GM18508 (cell line): Measurements from ENCODE around the gene GFPT2.

Experiments
- ATAC-seq: cut with Tn5 transposase; IDR thresholded peaks from one replicate; pipeline ENCODE4 v1.9.1; 2021; ENCODE audit warnings: moderate number of reproducible peaks; ENCODE audit not compliant: insufficient read depth, unreplicated experiment

GFPT2 gene

DNA sequence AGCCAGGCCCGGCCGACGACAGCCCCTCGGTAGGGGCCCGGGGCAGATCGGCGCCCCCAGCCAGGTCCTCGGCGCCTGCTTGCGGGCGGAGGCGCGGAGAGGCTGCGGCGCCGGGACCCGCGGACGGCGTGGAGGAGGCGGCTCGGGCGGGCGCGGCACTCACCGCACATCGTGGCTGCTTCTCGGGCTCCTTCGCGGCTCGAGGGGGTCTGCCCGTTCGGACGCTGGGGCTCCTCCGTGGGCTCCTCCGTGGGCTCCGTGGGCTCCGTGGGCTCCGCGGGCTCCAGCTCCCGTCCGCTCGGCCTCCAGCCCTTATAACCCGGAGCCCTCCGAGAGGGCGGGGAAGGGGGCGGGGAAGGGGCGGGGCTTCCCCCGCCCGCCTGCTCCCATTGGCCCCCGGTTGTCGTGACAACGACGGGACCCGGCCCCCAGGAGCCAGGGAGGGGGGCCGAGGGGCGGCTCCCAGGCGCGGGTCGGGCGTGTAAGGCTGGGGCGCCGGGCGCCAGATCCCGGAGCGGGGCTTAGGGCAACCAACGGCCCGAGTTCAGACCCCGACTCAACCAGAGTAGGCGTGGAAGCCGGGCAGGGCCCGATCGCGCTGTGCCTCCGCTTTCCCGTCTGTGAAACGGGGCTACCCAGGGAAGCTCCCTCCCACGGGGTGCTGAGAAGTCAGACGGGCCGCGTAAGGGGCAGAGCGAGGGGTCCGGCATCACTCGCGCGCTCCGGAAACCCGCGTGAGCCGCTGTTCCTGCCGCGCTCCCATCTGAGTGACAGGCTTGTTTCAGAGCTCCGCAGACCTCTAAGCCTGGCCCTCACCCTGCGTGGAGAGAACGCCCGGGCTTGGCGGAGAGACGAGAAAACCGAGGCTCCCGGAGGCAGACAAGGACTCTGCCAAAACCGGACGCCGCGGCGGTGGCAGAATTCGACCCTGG is at the start of gene GFPT2:
TSS of gene GFPT2 (minus strand) at position 289 of the 932 bp plus-strand sequence. CDS start at position 170, 119 bp downstream.
- ATAC-seq: no peak

DNA sequence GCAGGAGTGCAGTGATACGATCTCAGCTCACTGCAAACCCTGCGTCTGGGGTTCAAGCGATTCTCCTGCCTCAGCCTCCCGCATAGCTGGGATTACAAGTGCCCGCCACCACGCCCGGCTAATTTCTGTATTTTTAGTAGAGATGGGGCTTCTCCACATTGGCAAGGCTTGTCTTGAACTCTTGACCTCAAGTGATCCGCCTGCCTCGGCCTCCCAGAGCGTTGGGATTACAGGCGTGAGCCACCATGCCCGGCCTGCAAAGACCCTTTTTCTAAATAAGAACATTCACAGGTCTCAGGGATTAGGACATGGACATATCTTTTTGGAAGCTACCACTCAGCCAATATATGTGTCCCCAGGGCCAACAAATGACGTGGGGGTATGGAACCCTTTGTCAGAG is 49.6 kb upstream of the GFPT2 start:
- no peak for ATAC-seq

DNA sequence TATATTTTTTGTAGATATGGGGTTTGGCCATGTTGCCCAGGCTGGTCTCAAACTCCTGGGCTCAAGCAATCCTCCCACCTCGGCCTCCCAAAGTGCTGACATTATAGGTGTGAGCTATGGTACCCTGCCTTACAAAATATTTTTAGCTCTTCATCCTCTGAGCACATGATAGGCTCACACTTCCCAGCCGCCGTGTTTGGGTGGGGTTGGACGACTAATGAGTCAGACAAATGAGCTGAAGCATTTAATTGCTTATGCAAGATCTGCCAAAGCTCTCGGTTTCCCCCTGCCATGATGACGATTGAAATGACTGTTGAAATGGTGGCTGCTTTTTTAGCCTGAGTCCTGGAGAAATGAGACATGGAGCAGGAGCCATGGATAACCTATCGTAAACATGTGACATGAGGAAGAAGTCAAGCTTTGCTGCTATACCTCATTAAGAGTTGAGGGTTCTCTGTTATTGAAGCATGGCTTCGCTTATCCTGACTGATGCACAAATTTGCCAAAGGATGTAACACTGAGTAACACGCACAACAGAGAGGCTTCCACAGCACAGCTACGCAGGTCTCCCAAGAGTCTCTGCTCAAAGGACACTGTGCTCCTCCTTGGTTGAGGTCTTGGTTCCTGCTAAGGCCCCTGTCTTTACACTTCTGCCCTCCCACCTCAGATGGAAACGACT is 48.2 kb upstream of the GFPT2 start:
- no peak for ATAC-seq

DNA sequence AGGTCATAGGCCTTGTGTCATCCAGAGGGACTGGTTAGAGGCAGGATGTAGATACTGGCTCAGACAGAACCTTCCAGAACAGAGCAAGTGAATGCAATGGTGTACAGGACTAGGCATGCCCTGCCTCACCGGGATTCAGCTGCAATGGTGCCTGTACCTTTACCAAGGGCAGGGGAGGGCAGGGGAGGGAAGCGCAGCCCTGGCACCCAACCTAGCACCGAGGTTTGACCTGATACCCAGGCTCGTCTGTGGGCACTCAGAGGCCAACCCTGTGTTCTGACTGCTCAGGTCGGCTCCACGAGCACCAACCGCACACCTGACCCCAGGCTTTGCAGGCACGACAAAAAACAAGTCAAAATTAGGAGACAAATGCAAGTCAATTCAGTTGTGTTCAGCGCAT is 47.3 kb upstream of the GFPT2 start:
- no peak for ATAC-seq

DNA sequence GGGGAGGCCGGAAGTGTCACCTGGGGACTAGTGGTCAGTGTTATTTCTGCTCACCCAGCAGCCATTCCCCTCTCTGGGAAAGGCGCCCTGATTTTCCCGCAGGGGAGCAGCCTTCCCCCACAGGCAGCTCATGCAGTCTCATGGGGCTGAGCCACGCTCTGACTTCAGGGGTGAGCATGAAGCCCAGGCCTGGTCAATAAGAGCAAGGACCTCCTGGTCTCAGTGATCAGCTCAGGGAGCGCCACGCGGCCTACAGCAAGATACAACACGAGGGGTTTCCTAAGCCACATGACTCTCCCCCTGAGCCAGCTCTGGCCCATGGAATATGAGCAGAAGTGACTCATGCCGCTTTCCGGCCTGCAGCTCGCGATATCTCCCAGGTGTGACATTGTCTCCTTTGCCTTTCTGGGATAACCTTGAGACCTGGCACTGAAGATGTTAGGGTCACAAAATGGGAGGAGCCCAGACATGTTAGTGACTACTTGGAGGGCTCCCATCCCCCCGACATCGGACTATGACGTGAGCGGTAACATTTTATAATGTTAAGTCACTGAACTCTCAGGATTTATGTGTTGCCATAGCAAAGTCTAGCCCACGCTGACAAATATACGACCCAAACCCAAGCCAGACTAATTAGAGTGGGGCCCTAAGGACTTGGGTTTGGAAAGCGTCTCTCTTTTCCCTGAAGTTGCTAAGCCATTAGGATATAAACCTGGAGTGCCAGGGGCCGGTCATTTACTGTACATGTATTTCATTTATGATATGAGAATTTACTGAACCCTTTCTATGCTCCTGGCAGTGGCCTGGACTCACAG is 46.5 kb upstream of the GFPT2 start:
- no peak for ATAC-seq

DNA sequence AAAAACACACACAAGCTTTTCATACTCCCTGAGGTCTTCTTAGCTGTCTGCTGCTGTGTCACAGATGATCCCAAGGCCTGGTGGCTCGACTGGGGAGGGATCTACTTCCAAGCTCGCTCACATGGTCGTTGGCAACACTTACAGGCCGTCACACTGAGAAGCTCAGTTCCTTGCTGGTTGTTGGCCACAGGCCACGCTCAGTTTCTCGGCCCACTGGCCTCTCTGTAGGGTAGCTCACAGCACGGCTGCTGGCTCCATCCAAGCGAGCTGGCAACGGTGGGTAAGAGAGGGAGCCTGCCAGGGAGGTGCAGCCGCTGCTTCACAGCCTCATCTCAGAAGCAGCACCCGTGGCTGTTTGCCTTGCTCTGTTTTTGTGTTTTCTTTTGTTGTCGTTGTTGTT is 43.8 kb upstream of the GFPT2 start:
- ATAC-seq: no peak

DNA sequence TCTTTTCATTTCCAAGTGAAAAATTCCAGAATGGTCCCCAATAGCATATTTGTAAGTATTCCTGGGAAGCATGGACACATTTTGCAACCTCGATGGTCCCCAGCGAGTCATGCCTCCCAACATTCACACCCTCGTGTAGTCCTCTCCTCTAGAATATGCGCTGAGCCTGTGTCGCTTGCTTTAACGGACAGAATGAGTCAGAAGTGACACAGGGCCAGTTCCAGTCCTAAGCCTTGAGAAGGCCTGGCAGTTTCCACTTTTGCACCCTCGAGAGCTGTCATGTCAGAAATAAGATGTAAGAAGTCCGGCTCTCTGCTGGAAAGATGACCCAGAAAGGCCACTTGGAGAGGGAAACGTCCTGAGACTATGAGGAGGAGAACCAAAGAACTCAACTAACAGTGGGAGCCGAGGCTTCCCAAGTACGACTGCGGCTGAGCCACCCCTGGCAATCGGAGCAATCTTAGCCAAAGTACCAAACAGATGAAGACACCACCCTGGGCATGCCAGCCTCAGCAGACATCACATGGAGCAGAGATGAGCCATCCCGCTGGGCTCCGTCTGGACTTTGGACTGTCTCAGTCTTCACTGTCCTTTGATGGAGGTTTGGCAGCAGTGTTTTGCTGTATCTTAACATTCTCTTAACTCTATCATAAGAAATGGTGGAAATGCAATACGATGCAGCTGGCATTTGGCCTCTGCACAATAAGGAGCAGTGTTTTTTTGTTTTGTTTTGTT is 42.6 kb upstream of the GFPT2 start:
- no peak for ATAC-seq

DNA sequence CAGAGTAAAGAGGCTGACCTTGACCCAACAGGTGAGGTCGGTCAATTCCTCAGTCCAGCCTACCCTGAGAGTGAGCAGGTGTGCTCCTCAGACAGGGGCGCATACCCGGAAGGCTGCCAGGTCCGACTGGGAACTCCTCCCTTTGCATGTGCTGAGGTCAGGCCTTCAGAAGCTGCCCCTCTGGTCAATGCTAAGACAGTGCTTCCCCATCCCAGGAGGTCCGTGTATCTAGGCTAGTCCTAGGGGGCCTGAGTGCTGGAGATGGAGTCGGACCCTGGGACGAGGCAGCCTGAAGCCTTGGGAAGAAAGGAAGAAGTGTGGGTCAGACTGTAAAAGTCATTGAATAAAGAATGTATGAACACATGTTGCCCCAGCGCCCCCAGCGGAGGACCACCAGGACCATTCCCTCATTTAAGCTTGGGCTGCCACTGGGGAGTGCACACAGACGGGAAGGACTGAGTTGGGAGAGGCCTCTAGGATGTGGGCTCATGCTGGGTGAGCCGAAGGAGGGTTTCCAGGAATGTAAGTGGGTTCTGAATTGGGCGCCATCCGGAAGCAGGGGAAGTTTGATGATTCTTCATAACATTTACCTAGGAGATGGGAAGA is 41.0 kb upstream of the GFPT2 start:
- no peak for ATAC-seq

DNA sequence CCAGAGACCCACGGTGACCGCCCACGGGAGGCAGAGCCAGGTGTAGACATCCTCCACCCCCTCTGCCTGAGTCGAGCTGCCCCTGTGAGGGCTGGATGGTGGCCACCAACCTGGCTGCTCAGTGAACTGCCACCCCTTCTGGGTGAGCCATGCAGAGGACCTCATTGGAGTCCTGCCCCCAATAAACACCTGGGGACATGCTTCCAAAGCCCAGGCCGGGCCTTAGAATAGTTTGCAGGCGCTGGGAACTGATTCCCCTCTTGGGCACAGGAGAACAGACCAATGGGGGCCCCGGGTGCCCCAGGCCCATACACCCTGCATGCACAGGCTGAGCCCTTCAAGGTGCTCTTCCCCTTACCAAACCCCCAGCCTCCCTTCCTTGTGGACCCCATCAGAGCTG is 38.1 kb upstream of the GFPT2 start:
- ATAC-seq: no peak

DNA sequence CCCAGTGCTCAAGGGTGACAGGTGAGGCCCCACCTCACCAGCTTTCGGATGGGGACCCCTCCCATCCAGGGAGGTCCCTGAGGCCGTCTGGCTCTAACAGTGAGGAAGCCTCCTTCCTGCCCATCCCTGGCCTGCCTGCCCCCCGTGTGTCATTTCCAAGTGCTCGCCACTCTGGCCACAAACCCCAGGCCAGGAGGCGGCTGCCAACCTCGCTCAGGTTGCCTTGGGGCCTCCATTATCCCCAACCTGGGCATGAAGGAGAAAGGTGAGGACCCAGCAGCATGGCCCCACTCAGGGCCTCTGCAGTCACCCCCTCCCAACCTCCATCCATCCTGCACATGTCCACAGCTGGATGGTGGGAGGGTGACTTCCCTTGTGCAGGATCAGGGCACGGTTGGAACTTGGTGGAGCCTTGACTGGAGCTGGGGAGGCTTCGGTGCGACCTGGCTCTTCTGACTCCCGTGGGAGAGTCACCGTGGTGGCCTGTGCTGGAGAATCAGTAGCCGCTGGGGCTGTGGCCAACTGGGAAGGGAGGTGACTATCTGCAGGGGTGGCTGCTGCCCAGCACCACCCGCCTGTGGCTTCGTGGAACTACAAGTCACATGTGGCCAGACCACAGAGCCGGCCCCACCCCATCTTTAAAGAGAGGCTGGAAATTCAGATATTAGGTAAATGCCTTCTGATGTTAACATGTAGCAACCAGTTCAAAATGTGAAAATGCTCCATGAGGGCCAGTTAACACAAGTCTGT is 37.5 kb upstream of the GFPT2 start:
- ATAC-seq: no peak

DNA sequence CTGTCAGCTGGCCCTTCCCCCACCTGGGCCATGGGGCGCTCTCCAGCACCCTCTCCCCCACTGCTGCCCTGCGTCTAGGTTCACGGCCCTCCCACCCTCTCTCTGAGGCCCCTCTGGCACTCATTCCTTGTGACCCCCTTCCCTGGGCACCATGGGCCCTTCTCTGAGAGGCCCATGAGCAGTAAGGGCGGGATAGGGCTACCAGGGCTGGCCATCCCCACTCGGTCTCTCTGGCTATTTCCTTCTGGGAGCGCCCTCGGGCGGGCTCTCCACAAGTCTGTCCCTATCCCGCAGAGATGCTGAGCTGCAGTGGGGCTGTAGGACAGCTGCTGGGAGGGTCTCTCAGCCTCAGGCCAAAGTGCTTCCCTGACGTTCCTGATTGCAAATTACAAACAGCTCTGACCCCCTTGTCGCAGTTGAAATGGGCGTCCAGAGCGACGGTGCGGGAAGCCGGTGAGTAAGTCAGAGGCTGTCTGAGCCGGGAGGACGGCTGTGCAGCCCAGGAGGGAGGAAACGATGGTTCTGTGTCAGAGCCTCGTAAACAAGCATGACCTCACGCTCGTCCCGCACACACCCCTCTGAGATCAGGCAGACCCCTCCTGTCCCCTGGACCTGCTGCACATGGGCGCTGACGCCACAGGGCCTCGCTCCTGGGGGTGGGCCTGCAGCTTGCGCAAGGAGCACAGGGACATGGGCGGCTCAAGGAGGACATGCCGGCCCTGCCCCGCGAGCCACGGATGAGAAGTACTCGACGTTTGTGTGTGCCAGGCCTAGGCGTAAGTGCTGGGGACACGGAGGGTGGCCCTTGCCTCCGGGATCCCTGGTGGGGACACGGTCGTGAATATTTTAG is 36.3 kb upstream of the GFPT2 start:
- no peak for ATAC-seq

DNA sequence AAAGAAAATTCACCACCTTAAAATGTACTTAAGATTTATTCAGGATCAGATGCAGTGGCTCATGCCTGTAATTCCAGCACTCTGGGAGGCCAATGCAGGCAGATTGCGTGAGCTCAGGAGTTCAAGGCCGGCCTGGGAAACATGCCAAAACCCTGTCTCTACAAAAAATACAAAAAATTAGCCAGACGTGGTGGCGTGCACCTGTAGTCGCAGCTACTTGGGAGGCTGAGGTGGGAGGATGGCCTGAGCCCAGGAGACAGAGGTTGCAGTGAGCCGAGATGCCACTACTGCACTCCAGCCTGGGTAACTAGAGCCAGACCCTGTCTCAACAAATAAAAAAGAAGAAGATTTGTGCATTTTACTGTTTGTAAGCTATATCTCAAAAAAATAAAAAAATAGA is 34.7 kb upstream of the GFPT2 start:
- ATAC-seq: no peak

DNA sequence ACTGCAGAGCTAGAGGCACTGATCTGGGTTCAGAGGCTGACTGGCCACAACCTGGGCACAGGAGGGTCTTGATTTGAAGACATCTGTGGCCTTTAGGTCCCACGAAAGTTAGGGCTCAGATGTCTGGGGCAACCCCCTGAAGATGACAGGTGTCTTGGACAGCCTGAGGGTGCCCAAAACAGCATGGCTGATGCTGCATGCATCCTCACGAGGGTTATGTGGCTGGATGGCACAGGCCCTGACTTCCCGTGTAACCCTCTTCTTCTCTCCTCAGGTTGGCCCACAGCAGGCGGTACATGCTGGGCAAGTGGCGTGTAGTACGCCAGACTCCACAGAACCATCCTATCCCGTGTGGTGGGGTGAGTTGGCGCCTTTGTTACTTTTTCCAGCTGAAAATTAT is 29.8 kb upstream of the GFPT2 start:
- no peak for ATAC-seq

DNA sequence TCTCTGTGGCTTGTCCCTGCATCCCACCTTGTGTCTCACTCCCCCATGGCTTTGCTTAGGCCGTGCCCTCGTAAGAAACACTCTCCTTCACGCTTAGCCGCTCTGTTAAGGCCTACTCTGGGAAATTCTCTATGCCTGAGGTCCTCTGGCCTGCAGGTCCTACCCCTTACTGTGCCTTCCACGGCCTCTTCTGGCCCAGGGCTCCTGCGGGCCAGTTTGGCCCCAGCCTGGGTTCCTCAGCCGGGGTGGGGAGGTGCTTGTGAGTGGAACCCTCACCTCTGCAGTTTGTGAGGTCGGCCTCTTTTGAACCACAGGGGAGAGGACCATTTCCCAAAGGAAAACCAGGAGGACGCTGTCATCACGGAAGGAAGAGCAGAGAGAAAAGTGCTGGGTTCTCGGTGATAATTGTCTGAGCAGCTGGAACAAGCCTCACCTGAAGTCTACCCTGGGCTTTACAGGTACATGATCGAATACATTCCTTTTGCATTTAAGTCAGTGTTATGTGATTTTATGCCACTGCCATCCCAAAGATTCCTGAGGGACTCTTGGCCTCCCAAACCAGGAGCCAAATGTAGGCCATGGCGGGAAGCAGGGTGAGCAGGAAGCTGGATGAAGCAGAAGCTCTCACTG is 28.8 kb upstream of the GFPT2 start:
- ATAC-seq: no peak

DNA sequence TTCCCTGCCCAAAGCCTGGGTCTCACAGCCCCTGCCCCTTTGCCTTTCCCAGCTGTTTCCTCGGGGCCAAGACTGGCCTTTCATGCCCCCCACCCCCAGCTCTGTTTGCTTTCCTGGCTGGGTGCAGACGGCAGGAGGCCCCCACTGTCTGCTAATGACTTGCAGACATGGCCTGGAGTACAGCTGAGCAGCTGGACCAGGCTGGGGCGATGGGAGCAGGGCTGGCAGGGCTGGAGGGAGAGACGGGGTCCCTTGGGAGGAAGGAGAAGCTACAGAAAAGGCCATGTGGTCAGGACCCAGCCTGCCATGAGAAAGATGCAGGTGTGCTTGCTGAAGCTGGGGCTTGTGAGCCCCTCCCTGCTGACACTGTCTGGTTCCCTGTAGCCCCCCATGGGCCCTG is 28.3 kb upstream of the GFPT2 start:
- ATAC-seq: no peak

DNA sequence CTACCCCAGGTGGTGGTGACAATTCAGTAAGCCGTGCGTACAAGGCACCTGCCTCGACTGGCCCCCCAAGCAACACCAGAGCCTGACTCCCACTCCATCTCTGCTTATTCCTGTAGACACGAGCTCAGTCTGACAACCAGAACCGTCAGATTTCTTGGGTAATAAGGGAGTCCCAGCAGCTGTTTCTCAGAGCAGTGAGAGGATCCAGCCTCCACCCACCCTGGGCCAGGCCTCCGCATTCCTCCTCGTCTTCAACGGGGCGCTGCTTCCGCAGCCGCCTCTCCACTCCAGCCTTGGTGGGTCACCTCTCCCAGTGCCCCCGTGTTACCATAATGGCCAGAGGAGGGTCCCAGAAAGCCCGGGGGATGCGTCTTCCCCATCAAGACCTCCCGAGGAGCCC is 27.7 kb upstream of the GFPT2 start:
- no peak for ATAC-seq

DNA sequence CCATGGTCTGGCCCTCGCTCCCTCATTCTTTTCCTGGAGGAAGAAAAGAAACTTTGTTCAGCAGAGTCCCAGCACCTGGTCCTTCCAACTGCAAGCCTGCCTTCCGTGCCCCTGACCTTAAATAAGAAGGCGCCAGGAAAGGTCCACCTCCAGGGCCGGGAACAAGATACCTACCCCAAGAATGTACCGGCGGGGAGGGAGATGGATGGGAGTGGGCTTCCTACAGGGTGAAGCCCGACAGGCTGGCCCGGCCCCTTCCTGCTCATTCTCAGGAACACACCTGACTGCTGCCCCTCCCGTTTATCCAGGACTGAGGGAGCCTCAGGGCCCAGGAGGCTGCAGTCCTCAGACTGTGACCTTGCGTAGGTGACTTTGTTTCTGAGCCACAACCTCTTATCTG is 27.3 kb upstream of the GFPT2 start:
- no peak for ATAC-seq
